Upper lobe of left lung (tissue), 6 donors: ENCODE data around the gene SNRNP48. TPM values are rescaled to one million over a fixed set of nuclear protein-coding genes. Genes with fewer than 3 reads are reported as not detected.

Experiments used
- ATAC-seq, 2 donors: fragments of 200-7000 bp; cut with Tn5 transposase; one replicate each; pipeline ENCODE4 v1.9.1; 2022; ENCODE audit warnings: mild to moderate bottlenecking in 2 of 2, moderate library complexity in 2 of 2; ENCODE audit not compliant: low FRiP score in 2 of 2
- DNase-seq, 2 donors: peaks; one replicate each; pipeline ENCODE4 v3.0.0-alpha.2; 2019 to 2020
- H3K27ac ChIP-seq, 4 donors: fragments of 200-600 bp; sonication (generic); one replicate each; pipeline ENCODE4 v1.5.1; 2016 to 2019
- H3K27me3 ChIP-seq, 4 donors: fragments of 200-600 bp; sonication (generic); one replicate each; pipeline ENCODE4 v1.5.1; 2017 to 2019
- H3K36me3 ChIP-seq, 4 donors: fragments of 200-600 bp; sonication (generic); one replicate each; pipeline ENCODE4 v1.5.1; 2016 to 2019
- H3K4me1 ChIP-seq, 4 donors: fragments of 200-600 bp; sonication (generic); one replicate each; pipeline ENCODE4 v1.5.1; 2018 to 2019
- H3K4me3 ChIP-seq, 4 donors: fragments of 200-600 bp; sonication (generic); one replicate each; pipeline ENCODE4 v1.5.1; 2017 to 2019; ENCODE audit warnings: mild to moderate bottlenecking in 2 of 4, moderate library complexity in 1 of 4
- H3K9me3 ChIP-seq, 4 donors: fragments of 200-600 bp; sonication (generic); one replicate each; pipeline ENCODE4 v1.5.1; 2018 to 2019
- EP300 ChIP-seq, 4 donors: sonication (generic); formaldehyde crosslinking; IDR thresholded peaks; one replicate each; pipeline ENCODE4 v1.5.1; 2017; ENCODE audit warnings: antibody characterized with exemption in 4 of 4, control low read depth in 2 of 4
- POLR2A ChIP-seq, 4 donors: fragments of 450-650 bp; IDR thresholded peaks; one replicate each; pipeline ENCODE4 v1.5.1; 2016 to 2017; ENCODE audit warnings: antibody characterized with exemption in 4 of 4, mild to moderate bottlenecking in 2 of 4
- POLR2AphosphoS5 ChIP-seq, 2 donors: sonication (generic); formaldehyde crosslinking; IDR thresholded peaks; one replicate each; pipeline ENCODE4 v1.5.1; 2017; ENCODE audit warnings: antibody characterized with exemption in 2 of 2
- WGBS, 2 donors: methylation state at CpG; one replicate each; pipeline ENCODE4 v1.1.5; 2017 to 2018; 5-methylcytosine and 5-hydroxymethylcytosine counted together
- total RNA-seq, 6 donors: library from RNA; depleted of rRNA in 4 of 6; stranded (reverse); fragments of >200 nt in 4 of 6; gene quantifications; one replicate each; pipeline versions ENCODE4 v1.1.0 to v1.2.1, GENCODE V29; 2016 to 2021
- TF ChIP-seq, protein P1 (sequence below), 6 experiments: fragments of 450-650 bp in 4 of 6; fragments of 200-600 bp in 2 of 6; sonication (generic) in 2 of 6; IDR thresholded peaks; one replicate each; pipeline ENCODE4 v1.5.1; 2016 to 2019; ENCODE audit warnings: antibody characterized with exemption in 6 of 6
- donor health status: DM: no; HTN: no; CAD: no; lungs with moderate emphysema.
- donor health status: DM: no; HTN: yes; CAD: no; lungs with severe emphysema.

SNRNP48 gene
- total RNA-seq, 6 donors from 2014 or later, result 1.3 to 23.0 (median 10.2) TPM

DNA sequence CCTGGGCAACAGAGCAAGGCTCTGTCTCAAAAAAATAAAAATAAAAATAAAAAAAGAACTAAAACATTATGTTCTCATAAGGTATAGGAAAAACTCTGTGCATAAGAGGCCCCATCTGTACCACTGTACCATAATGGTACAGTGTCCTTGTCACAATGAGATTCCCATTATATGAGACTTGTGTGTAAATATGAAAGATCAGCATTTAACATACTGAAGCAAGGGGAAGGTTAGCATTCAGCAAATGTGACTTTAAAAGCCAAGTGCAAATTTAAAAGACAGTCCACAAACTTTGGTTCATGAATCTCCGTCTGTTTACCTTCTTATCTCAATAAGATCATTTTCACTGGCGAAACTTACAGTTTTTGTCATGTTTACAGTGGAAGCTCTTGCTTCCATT lies 32.3 kb upstream of the SNRNP48 start:
- Histone ChIP-seq H3K4me1 (peaks cover 0 to 5% (median 0%) of the 10 kb centered on the region in 4 donors), H3K36me3 (no peaks in the 10 kb centered on the region), H3K4me3 (no peak overlapping the region), H3K27me3 (no peaks in the 10 kb centered on the region), H3K9me3 (no peaks in the 10 kb centered on the region), H3K27ac (no peak overlapping the region)
- DNase-seq (no peak), ATAC-seq (no peak)
- WGBS, 2 donors, result 96 to 97% methylated on average over 2 of the region's 2 CpGs
- no peak for TF ChIP-seq POLR2A (IDR thresholded peaks at IDR 0.05)
- TF ChIP-seq, protein P1, sequence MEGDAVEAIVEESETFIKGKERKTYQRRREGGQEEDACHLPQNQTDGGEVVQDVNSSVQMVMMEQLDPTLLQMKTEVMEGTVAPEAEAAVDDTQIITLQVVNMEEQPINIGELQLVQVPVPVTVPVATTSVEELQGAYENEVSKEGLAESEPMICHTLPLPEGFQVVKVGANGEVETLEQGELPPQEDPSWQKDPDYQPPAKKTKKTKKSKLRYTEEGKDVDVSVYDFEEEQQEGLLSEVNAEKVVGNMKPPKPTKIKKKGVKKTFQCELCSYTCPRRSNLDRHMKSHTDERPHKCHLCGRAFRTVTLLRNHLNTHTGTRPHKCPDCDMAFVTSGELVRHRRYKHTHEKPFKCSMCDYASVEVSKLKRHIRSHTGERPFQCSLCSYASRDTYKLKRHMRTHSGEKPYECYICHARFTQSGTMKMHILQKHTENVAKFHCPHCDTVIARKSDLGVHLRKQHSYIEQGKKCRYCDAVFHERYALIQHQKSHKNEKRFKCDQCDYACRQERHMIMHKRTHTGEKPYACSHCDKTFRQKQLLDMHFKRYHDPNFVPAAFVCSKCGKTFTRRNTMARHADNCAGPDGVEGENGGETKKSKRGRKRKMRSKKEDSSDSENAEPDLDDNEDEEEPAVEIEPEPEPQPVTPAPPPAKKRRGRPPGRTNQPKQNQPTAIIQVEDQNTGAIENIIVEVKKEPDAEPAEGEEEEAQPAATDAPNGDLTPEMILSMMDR (IDR thresholded peaks at IDR 0.05), result no peak

GRCh38 chr6:7558781-7559180 lies 31.2 kb upstream of the SNRNP48 start:
- no peak for ATAC-seq
- 82 to 84% methylated on average over 4 of the region's 4 CpGs for WGBS, 2 donors
- TF ChIP-seq, protein P1 (IDR thresholded peaks at IDR 0.05), result no peak
- TF ChIP-seq EP300 (IDR thresholded peaks at IDR 0.05) (no peak), POLR2AphosphoS5 (IDR thresholded peaks at IDR 0.05) (no peak), POLR2A (IDR thresholded peaks at IDR 0.05) (no peak)

GRCh38 chr6:7559196-7559595 lies 30.8 kb upstream of the SNRNP48 start:
- no peak for ATAC-seq
- Histone ChIP-seq H3K9me3 (no peaks in the 10 kb centered on the region), H3K27me3 (no peaks in the 10 kb centered on the region), H3K4me1 (peaks cover 0 to 5% (median 0%) of the 10 kb centered on the region in 4 donors), H3K36me3 (no peaks in the 10 kb centered on the region), H3K27ac (no peak overlapping the region), H3K4me3 (no peak overlapping the region)
- TF ChIP-seq EP300 (IDR thresholded peaks at IDR 0.05), result no peak
- no peak for TF ChIP-seq POLR2A (IDR thresholded peaks at IDR 0.05)
- TF ChIP-seq, protein P1 (IDR thresholded peaks at IDR 0.05), result no peak
- TF ChIP-seq POLR2AphosphoS5 (IDR thresholded peaks at IDR 0.05), result no peak
- WGBS, 2 donors, result 87 to 92% methylated on average over 6 of the region's 6 CpGs
- DNase-seq, result no peak

More at GRCh38 chr6:7558781-7559180, 31.2 kb upstream of the SNRNP48 start:
- no peak for DNase-seq
- Histone ChIP-seq H3K27ac (no peak overlapping the region), H3K36me3 (no peaks in the 10 kb centered on the region), H3K27me3 (no peaks in the 10 kb centered on the region), H3K9me3 (no peaks in the 10 kb centered on the region), H3K4me3 (no peak overlapping the region), H3K4me1 (peaks cover 0 to 5% (median 0%) of the 10 kb centered on the region in 4 donors)

DNA sequence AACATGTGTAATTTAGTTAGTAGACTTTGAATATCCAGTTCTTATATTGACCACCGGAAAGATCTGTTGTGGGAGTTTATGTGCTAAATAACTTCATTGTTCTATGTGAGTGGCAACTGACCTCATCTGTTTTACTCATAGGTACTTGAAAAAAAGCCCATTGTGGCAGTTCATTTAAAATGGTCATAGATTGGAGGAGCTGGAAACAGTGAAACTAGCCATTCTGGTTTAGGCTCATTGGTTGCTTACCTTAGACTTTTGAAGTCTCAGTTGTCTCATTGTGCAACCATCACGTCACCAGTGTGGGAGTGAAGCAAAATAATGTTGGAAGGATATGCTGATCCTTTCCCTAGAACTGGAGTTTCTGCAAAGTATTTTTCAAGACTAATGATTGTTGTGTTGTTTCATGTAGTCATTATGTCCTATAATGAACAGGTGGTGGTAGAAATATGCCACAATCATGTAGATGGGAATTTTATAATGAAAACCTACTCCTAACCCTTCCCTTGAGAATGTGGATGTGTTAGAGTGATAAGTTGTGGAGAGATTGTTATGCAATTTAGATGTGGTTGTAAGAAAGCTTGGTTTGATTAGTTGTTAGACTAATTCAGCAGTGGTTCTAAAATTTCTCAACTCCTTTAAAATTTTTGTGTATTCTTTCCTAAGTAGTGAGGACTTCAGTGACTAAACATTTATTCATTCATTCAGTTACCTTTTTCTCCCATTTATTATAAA lies 30.2 kb upstream of the SNRNP48 start:
- H3K4me1 ChIP-seq, result peaks cover 0 to 5% (median 0%) of the 10 kb centered on the region in 4 donors
- H3K4me3 ChIP-seq, result no peak overlapping the region
- H3K9me3 ChIP-seq, result no peaks in the 10 kb centered on the region
- ATAC-seq (no peak), DNase-seq (no peak)
- 62 to 69% methylated on average over 2 of the region's 2 CpGs for WGBS, 2 donors
- TF ChIP-seq, protein P1 (IDR thresholded peaks at IDR 0.05), result no peak
- no peak for TF ChIP-seq POLR2A (IDR thresholded peaks at IDR 0.05)
- no peak for TF ChIP-seq EP300 (IDR thresholded peaks at IDR 0.05)
- no peak for TF ChIP-seq POLR2AphosphoS5 (IDR thresholded peaks at IDR 0.05)
- H3K27me3 ChIP-seq, result no peaks in the 10 kb centered on the region
- no peak overlapping the region for H3K27ac ChIP-seq
- no peaks in the 10 kb centered on the region for H3K36me3 ChIP-seq
